HFFc6 (cell line): ENCODE measurements around the gene PRSS2. TPM values are rescaled to one million over a fixed set of nuclear protein-coding genes. Genes with fewer than 3 reads are reported as not detected.

Source experiments
- DNase-seq: peaks from one replicate; pipeline ENCODE4 v3.0.0-alpha.2; 2018
- H3K27ac Mint-ChIP-seq: 2 replicates; pipeline ENCODE4 v1.8.0; 2020; ENCODE audit warnings: mild to moderate bottlenecking, mixed read lengths
- H3K27me3 Mint-ChIP-seq: 2 replicates; pipeline ENCODE4 v1.8.0; 2021; ENCODE audit warnings: mild to moderate bottlenecking, moderate library complexity, mixed read lengths; ENCODE audit not compliant: insufficient read depth
- H3K36me3 Mint-ChIP-seq: 2 replicates; pipeline ENCODE4 v1.8.0; 2021; ENCODE audit warnings: low read depth, mixed read lengths
- H3K4me1 Mint-ChIP-seq: 2 replicates; pipeline ENCODE4 v1.8.0; 2020; ENCODE audit warnings: low read depth, mixed read lengths
- H3K4me3 Mint-ChIP-seq: 2 replicates; pipeline ENCODE4 v1.8.0; 2020; ENCODE audit warnings: mild to moderate bottlenecking, moderate library complexity, mixed read lengths
- H3K9me3 Mint-ChIP-seq: 2 replicates; pipeline ENCODE4 v1.8.0; 2020; ENCODE audit warnings: mild to moderate bottlenecking, mixed read lengths
- CTCF ChIP-seq: fragments of 200-600 bp; sonication (generic); IDR thresholded peaks from 2 replicates; pipeline ENCODE4 v1.5.0; 2021; ENCODE audit warnings: antibody characterized with exemption, mild to moderate bottlenecking
- total RNA-seq, 6 experiments: library from RNA; stranded (reverse); fragmentation: NEBNext Ultra II Directional; extraction: Animal tissue kit (Norgen Biotek cat#: 25700); gene quantifications; 2 replicates in 1 of 6; 3 replicates in 5 of 6; pipeline ENCODE4 v1.2.3, GENCODE V29; 2021

Gene PRSS2
- total RNA-seq, 6 experiments from 2014 or later = not detected

- TF ChIP-seq CTCF = no peak
- no peak overlapping the region for H3K4me3 Mint-ChIP-seq
- no peak for DNase-seq
- peaks cover 23% of the 10 kb centered on the region for H3K4me1 Mint-ChIP-seq
- H3K27me3 Mint-ChIP-seq = peaks cover 20% of the 10 kb centered on the region
- no peak overlapping the region for H3K27ac Mint-ChIP-seq
- H3K9me3 Mint-ChIP-seq = no peaks in the 10 kb centered on the region
- H3K36me3 Mint-ChIP-seq = no peaks in the 10 kb centered on the region
Observed at GRCh38 chr7:142803901-142804300, 33.1 kb downstream of the PRSS2 start.

GRCh38 chr7:142804728-142805207 lies 34.0 kb downstream of the PRSS2 start:
- Mint-ChIP-seq H3K27me3 (peaks cover 14% of the 10 kb centered on the region), H3K4me3 (no peak overlapping the region)
- no peak for TF ChIP-seq CTCF

GRCh38 chr7:142805350-142806021 lies 34.7 kb downstream of the PRSS2 start:
- no peak for TF ChIP-seq CTCF
- H3K36me3 Mint-ChIP-seq = no peaks in the 10 kb centered on the region
- no peak overlapping the region for H3K4me3 Mint-ChIP-seq
- peaks cover 39% of the 10 kb centered on the region for H3K4me1 Mint-ChIP-seq
- no peak for DNase-seq
- H3K27ac Mint-ChIP-seq = no peak overlapping the region
- no peaks in the 10 kb centered on the region for H3K9me3 Mint-ChIP-seq
- H3K27me3 Mint-ChIP-seq = peaks cover 12% of the 10 kb centered on the region

More at GRCh38 chr7:142804728-142805207, 34.0 kb downstream of the PRSS2 start:
- H3K36me3 Mint-ChIP-seq = no peaks in the 10 kb centered on the region
- no peaks in the 10 kb centered on the region for H3K9me3 Mint-ChIP-seq
- H3K27ac Mint-ChIP-seq = no peak overlapping the region
- no peak for DNase-seq
- peaks cover 32% of the 10 kb centered on the region for H3K4me1 Mint-ChIP-seq

GRCh38 chr7:142806022-142806356 lies 35.2 kb downstream of the PRSS2 start:
- Mint-ChIP-seq H3K36me3 (no peaks in the 10 kb centered on the region), H3K4me1 (peaks cover 44% of the 10 kb centered on the region), H3K4me3 (no peak overlapping the region), H3K27me3 (peaks cover 8% of the 10 kb centered on the region), H3K9me3 (no peaks in the 10 kb centered on the region), H3K27ac (no peak overlapping the region)
- no peak for TF ChIP-seq CTCF
- DNase-seq = no peak

- Mint-ChIP-seq H3K27me3 (peaks cover 11% of the 10 kb centered on the region), H3K9me3 (no peaks in the 10 kb centered on the region), H3K36me3 (no peaks in the 10 kb centered on the region), H3K4me3 (no peak overlapping the region), H3K27ac (no peak overlapping the region), H3K4me1 (peaks cover 46% of the 10 kb centered on the region)
- TF ChIP-seq CTCF = no peak
- no peak for DNase-seq
Observed at GRCh38 chr7:142806957-142807356, 36.2 kb downstream of the PRSS2 start.
